GM12875 (cell line): Measurements from ENCODE around the gene ZFP3.
"Not testable (repeated sequence)": the region's sequence is repeated elsewhere in the genome, so short reads cannot be mapped to it uniquely, and the experiment has no call there.

Experiments used
- H3K4me3 ChIP-seq: one replicate; pipeline ENCODE4 v1.5.1; 2011; ENCODE audit warnings: low read depth, low read length, control low read depth
- CTCF ChIP-seq: IDR thresholded peaks from 2 replicates; pipeline ENCODE4 v1.5.1; 2011; ENCODE audit warnings: low read depth, mild to moderate bottlenecking, control low read depth, inconsistent platforms, low read length, moderate library complexity, borderline replicate concordance; ENCODE audit not compliant: insufficient read depth

ZFP3 gene

GRCh38 chr17:5135726-5136579, 57.7 kb downstream of the ZFP3 start:
- TF ChIP-seq CTCF: no peak
- H3K4me3 ChIP-seq: no peak overlapping the region

GRCh38 chr17:5136580-5137412, 58.5 kb downstream of the ZFP3 start:
- H3K4me3 ChIP-seq: not testable (repeated sequence)

- H3K4me3 ChIP-seq: not testable (repeated sequence)
These were observed 59.4 kb downstream of the ZFP3 start for GRCh38 chr17:5137511-5138197.

- not testable (repeated sequence) for H3K4me3 ChIP-seq
These were observed 59.9 kb downstream of the ZFP3 start for GRCh38 chr17:5138198-5138544.

- no peak for TF ChIP-seq CTCF
- H3K4me3 ChIP-seq: no peak overlapping the region
These were observed 60.6 kb downstream of the ZFP3 start for GRCh38 chr17:5138616-5139457.

GRCh38 chr17:5139458-5139732, 61.1 kb downstream of the ZFP3 start:
- no peak for TF ChIP-seq CTCF
- no peak overlapping the region for H3K4me3 ChIP-seq

GRCh38 chr17:5142877-5143276, 64.6 kb downstream of the ZFP3 start:
- not testable (repeated sequence) for H3K4me3 ChIP-seq
